ENCODE measurements around the gene CHPF2.

DNA sequence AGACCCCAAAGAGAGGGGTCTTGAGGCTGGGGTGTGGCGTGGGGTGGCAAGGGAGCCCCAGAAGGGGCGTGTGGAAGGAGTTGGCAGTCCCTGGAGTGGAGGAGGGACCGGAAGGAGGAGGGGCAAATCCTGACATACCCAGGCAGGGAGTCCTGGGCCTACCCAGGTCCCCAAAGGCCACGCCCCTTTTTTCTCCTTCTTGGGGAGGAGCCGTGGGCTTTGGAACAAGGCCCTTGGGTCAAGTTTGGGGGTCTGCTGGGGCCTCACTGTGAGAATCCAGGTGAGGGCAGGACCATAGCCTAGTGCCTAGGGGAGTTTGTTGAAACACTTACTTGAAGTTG lies 17.4 kb downstream of the CHPF2 start:
- TF ChIP-seq, protein P1, sequence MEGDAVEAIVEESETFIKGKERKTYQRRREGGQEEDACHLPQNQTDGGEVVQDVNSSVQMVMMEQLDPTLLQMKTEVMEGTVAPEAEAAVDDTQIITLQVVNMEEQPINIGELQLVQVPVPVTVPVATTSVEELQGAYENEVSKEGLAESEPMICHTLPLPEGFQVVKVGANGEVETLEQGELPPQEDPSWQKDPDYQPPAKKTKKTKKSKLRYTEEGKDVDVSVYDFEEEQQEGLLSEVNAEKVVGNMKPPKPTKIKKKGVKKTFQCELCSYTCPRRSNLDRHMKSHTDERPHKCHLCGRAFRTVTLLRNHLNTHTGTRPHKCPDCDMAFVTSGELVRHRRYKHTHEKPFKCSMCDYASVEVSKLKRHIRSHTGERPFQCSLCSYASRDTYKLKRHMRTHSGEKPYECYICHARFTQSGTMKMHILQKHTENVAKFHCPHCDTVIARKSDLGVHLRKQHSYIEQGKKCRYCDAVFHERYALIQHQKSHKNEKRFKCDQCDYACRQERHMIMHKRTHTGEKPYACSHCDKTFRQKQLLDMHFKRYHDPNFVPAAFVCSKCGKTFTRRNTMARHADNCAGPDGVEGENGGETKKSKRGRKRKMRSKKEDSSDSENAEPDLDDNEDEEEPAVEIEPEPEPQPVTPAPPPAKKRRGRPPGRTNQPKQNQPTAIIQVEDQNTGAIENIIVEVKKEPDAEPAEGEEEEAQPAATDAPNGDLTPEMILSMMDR (IDR thresholded peaks at IDR 0.05): no peak
- TF ChIP-seq POLR2A (IDR thresholded peaks at IDR 0.05): no peak
- no peak for TF ChIP-seq EP300 (IDR thresholded peaks at IDR 0.05)

Measured in tibial nerve (tissue), 4 donors.